Natural killer cell (primary cell): ENCODE results near the gene PDLIM7. TPM values are rescaled to one million over a fixed set of nuclear protein-coding genes. Genes with fewer than 3 reads are reported as not detected.

Experiments used
- ATAC-seq, 3 donors: fragments of 150-1000 bp in 2 of 3; fragments of 200-7000 bp in 1 of 3; cut with Tn5 transposase; 1 replicate in 1 of 3; 2 replicates in 2 of 3; pipeline ENCODE4 v1.10.0; 2021; ENCODE audit warnings: mild to moderate bottlenecking in 2 of 3, moderate library complexity in 2 of 3
- DNase-seq, 2 donors: peaks; one replicate each; pipeline versions ENCODE4 v3.0.0 to v3.0.0-alpha.2; 2013 to 2021; ENCODE audit warnings: mixed read lengths in 1 of 2
- H3K27ac ChIP-seq: one replicate; pipeline ENCODE4 v1.5.1; 2013; ENCODE audit warnings: mild to moderate bottlenecking, low read length
- H3K27me3 ChIP-seq: one replicate; pipeline ENCODE4 v1.6.1; 2013; ENCODE audit warnings: low read length; ENCODE audit not compliant: control insufficient read depth, insufficient read depth
- H3K36me3 ChIP-seq: one replicate; pipeline ENCODE4 v1.6.1; 2013; ENCODE audit warnings: low read length; ENCODE audit not compliant: control insufficient read depth, insufficient read depth
- H3K4me1 ChIP-seq: one replicate; pipeline ENCODE4 v1.6.1; 2013; ENCODE audit warnings: low read length; ENCODE audit not compliant: control insufficient read depth, insufficient read depth
- H3K4me3 ChIP-seq: one replicate; pipeline ENCODE4 v1.5.1; 2013; ENCODE audit warnings: low read length
- H3K9me3 ChIP-seq: one replicate; pipeline ENCODE4 v1.6.1; 2013; ENCODE audit warnings: low read length; ENCODE audit not compliant: control insufficient read depth, insufficient read depth
- H3K27ac Mint-ChIP-seq, 2 donors: one replicate each; pipeline ENCODE4 v1.8.0; 2022; ENCODE audit warnings: mild to moderate bottlenecking in 2 of 2, mixed read lengths in 2 of 2, moderate library complexity in 1 of 2
- H3K27me3 Mint-ChIP-seq, 2 donors: one replicate each; pipeline ENCODE4 v1.8.0; 2022; ENCODE audit warnings: low read depth in 2 of 2, mixed read lengths in 2 of 2
- H3K36me3 Mint-ChIP-seq: one replicate; pipeline ENCODE4 v1.8.0; 2022; ENCODE audit warnings: mixed read lengths
- H3K4me1 Mint-ChIP-seq, 2 donors: one replicate each; pipeline ENCODE4 v1.8.0; 2022; ENCODE audit warnings: mixed read lengths in 2 of 2
- H3K4me3 Mint-ChIP-seq: one replicate; pipeline ENCODE4 v1.8.0; 2022; ENCODE audit warnings: mild to moderate bottlenecking, moderate library complexity, mixed read lengths
- H3K9me3 Mint-ChIP-seq, 2 donors: one replicate each; pipeline ENCODE4 v1.8.0; 2022; ENCODE audit warnings: mixed read lengths in 2 of 2
- WGBS: methylation state at CpG from one replicate; pipeline ENCODE4 v1.1.7; 2013; ENCODE audit warnings: missing lambda C conversion rate; ENCODE audit not compliant: insufficient coverage; 5-methylcytosine and 5-hydroxymethylcytosine counted together
- intact Hi-C: fragments of 100-400 bp; cut with micrococcal nuclease; formaldehyde crosslinking; loops from one replicate; pipeline ENCODE4 v1.14.2; 2022
- total RNA-seq, 4 donors: library from RNA; stranded (reverse); fragments of 120-200 nt in 1 of 4; gene quantifications; one replicate each; pipeline versions ENCODE4 v1.2.3 to v1.2.4, GENCODE V29; 2013 to 2022
- TF ChIP-seq, protein P1 (sequence below): fragments of 200-600 bp; IDR thresholded peaks from one replicate; pipeline ENCODE4 v1.8.0; 2022; ENCODE audit warnings: antibody characterized with exemption

The PDLIM7 gene
- total RNA-seq, 3 donors from 2014 or later (not counting 1 experiment from before 2014, with no cell fraction given): 9.7 to 58.7 (median 14.7) TPM

DNA sequence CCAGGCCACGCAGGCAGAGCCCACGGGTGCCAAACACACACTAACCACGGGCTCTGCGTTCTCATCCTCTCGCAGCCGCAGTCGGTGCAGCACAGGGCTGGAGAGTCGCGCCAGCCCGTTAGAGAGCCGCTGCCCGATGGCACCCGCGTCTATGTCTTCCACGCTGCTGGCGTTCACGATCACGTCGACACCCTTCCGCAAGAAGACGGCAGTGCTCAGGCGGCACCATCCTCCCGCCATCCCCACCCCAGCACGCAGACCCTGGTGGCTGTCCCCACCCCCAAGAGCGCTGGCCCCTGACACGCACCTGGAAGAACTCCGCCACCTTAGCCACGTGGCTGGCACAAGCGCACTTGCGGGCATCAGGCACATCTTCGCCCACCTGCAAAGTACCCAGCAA lies 30.0 kb downstream of the PDLIM7 start:
- Histone ChIP-seq H3K4me1 (peaks cover 24% of the 10 kb centered on the region), H3K9me3 (no peaks in the 10 kb centered on the region), H3K27me3 (peaks cover 5% of the 10 kb centered on the region), H3K27ac (no peak overlapping the region), H3K4me3 (no peak overlapping the region), H3K36me3 (no peaks in the 10 kb centered on the region)
- peaks cover 14 to 30% of the 10 kb centered on the region in 2 donors for H3K4me1 Mint-ChIP-seq
- no peak overlapping the region for H3K4me3 Mint-ChIP-seq
- TF ChIP-seq, protein P1, sequence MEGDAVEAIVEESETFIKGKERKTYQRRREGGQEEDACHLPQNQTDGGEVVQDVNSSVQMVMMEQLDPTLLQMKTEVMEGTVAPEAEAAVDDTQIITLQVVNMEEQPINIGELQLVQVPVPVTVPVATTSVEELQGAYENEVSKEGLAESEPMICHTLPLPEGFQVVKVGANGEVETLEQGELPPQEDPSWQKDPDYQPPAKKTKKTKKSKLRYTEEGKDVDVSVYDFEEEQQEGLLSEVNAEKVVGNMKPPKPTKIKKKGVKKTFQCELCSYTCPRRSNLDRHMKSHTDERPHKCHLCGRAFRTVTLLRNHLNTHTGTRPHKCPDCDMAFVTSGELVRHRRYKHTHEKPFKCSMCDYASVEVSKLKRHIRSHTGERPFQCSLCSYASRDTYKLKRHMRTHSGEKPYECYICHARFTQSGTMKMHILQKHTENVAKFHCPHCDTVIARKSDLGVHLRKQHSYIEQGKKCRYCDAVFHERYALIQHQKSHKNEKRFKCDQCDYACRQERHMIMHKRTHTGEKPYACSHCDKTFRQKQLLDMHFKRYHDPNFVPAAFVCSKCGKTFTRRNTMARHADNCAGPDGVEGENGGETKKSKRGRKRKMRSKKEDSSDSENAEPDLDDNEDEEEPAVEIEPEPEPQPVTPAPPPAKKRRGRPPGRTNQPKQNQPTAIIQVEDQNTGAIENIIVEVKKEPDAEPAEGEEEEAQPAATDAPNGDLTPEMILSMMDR: no peak
- H3K36me3 Mint-ChIP-seq: no peaks in the 10 kb centered on the region
- no peak overlapping the region for H3K27ac Mint-ChIP-seq
- intact Hi-C loops: no loop called here
- H3K9me3 Mint-ChIP-seq: no peaks in the 10 kb centered on the region
- DNase-seq: no peak
- no peaks in the 10 kb centered on the region for H3K27me3 Mint-ChIP-seq
- no peak for ATAC-seq
- WGBS: 93% methylated on average over 31 of the region's 31 CpGs

DNA sequence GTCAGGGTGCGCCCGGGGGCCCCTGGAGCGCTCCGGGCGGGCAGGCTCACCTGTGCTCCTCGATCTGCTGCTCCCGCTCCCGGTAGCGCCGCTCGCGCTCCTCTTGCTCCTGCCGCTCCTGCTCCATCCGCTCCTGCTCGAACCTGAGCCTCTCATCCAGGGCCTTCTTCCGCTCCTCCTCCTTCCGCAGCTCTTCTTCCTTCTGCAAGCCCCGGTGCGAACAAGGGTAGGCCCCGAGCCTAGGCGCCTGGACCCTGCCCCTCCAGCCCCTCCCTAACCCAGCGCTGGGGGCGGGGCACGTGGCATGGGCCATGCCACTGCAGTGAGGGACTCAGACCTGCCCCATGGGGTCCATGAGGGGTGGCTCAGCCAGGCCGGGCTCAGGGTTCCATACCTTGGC lies 30.5 kb downstream of the PDLIM7 start:
- no peak overlapping the region for H3K27ac ChIP-seq
- no peak overlapping the region for H3K27ac Mint-ChIP-seq
- peaks cover 14 to 24% of the 10 kb centered on the region in 2 donors for H3K4me1 Mint-ChIP-seq
- H3K9me3 Mint-ChIP-seq: no peaks in the 10 kb centered on the region
- H3K9me3 ChIP-seq: no peaks in the 10 kb centered on the region
- DNase-seq: no peak
- no peak overlapping the region for H3K4me3 Mint-ChIP-seq
- peaks cover 24% of the 10 kb centered on the region for H3K4me1 ChIP-seq
- no peaks in the 10 kb centered on the region for H3K36me3 Mint-ChIP-seq
- TF ChIP-seq, protein P1: no peak
- no peaks in the 10 kb centered on the region for H3K36me3 ChIP-seq
- ATAC-seq: no peak
- intact Hi-C loops: no loop called here
- WGBS: 94% methylated on average over 25 of the region's 25 CpGs
- no peaks in the 10 kb centered on the region for H3K27me3 Mint-ChIP-seq
- H3K4me3 ChIP-seq: no peak overlapping the region
- H3K27me3 ChIP-seq: no peaks in the 10 kb centered on the region

DNA sequence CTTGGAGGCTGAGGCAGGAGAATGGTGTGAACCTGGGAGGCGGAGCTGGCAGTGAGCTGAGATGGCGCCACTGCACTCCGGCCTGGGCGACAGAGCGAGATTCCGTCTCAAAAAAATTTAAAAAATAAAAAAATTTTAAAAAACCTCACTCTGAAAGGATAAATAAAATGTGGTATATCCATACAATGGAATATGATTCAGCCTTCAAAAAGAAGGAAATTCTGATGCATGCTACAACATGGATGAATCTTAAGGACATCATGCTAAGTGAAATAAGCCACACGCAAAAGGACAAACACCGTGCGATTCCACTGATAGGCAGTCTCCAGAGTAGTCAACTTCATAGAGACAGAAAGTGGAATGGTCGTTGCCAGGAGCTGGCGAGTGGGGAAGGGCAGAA lies 32.4 kb downstream of the PDLIM7 start:
- Histone ChIP-seq H3K4me1 (peaks cover 18% of the 10 kb centered on the region), H3K27me3 (no peaks in the 10 kb centered on the region), H3K4me3 (no peak overlapping the region), H3K36me3 (no peaks in the 10 kb centered on the region), H3K27ac (no peak overlapping the region), H3K9me3 (no peaks in the 10 kb centered on the region)
- TF ChIP-seq, protein P1: no peak
- H3K4me1 Mint-ChIP-seq: peaks cover 14 to 17% of the 10 kb centered on the region in 2 donors
- no peaks in the 10 kb centered on the region for H3K27me3 Mint-ChIP-seq
- no peak for ATAC-seq
- H3K9me3 Mint-ChIP-seq: no peaks in the 10 kb centered on the region
- no peak overlapping the region for H3K27ac Mint-ChIP-seq
- no peaks in the 10 kb centered on the region for H3K36me3 Mint-ChIP-seq
- no peak overlapping the region for H3K4me3 Mint-ChIP-seq
- 98% methylated on average over 6 of the region's 11 CpGs for WGBS
- intact Hi-C loops: no loop called here
- no peak for DNase-seq

DNA sequence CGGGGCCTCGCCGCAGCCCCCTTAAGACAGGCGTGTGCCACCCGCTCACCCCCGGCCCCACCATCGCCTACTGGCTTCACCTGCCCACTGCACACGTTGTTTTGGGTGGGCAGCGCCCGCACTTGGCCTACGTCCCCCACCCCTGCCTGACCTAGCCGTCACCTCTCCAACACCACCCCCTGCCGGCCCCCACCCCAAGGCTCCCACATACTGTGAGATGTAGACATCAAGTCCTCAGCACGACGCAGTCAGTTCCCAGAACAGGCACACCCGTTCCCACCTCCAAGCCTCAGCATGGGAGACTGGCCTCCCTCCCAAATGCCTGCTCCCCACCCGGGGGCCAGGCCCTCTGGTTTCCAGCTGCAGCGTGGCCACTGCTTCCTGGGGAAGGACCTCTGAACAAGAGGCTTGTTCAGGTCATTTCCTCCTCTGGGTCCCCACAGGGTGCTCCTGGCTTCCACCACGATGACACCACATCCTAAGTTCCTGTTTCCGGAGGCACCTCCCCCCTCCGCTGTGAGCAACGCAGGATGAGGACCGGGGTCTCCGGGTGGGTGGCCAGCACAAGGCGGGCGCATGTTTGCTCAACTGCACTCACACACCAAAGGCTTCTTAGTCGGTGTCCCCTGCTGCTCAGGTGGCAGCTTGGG lies 35.3 kb downstream of the PDLIM7 start:
- no peak overlapping the region for H3K4me3 Mint-ChIP-seq
- ATAC-seq (no peak), DNase-seq (no peak)
- Histone ChIP-seq H3K4me1 (peaks cover 14% of the 10 kb centered on the region), H3K36me3 (no peaks in the 10 kb centered on the region), H3K27me3 (no peaks in the 10 kb centered on the region), H3K9me3 (no peaks in the 10 kb centered on the region), H3K4me3 (no peak overlapping the region), H3K27ac (no peak overlapping the region)
- TF ChIP-seq, protein P1: no peak
- H3K9me3 Mint-ChIP-seq: no peaks in the 10 kb centered on the region
- WGBS: 46% methylated on average over 27 of the region's 27 CpGs
- peaks cover 0 to 5% of the 10 kb centered on the region in 2 donors for H3K4me1 Mint-ChIP-seq
- H3K27me3 Mint-ChIP-seq: no peaks in the 10 kb centered on the region
- intact Hi-C loops: no loop called here
- no peaks in the 10 kb centered on the region for H3K36me3 Mint-ChIP-seq
- no peak overlapping the region for H3K27ac Mint-ChIP-seq
